Fibroblast of lung (primary cell): ENCODE results near the gene NDUFAF7. TPM values are rescaled to one million over a fixed set of nuclear protein-coding genes. Genes with fewer than 3 reads are reported as not detected.

Experiments used
- DNase-seq, 2 donors: peaks; one replicate each; pipeline versions ENCODE4 v3.0.0 to v3.0.0-alpha.2; 2010; ENCODE audit warnings: low read depth in 2 of 2
- H2AFZ ChIP-seq: 2 replicates; pipeline ENCODE4 v1.5.1; 2012; ENCODE audit warnings: low read length, control low read depth, inconsistent platforms
- H3K27ac ChIP-seq: 2 replicates; pipeline ENCODE4 v1.5.1; 2011; ENCODE audit warnings: low read length, control low read depth; ENCODE audit not compliant: insufficient read depth
- H3K27me3 ChIP-seq: 2 replicates; pipeline ENCODE4 v1.5.1; 2011; ENCODE audit warnings: mild to moderate bottlenecking, low read length; ENCODE audit not compliant: control insufficient read depth, insufficient read depth
- H3K36me3 ChIP-seq: 2 replicates; pipeline ENCODE4 v1.5.1; 2011; ENCODE audit warnings: low read length; ENCODE audit not compliant: control insufficient read depth, insufficient read depth
- H3K4me1 ChIP-seq: 2 replicates; pipeline ENCODE4 v1.5.1; 2011; ENCODE audit warnings: low read length; ENCODE audit not compliant: control insufficient read depth, insufficient read depth; ENCODE audit errors: extremely low read depth
- H3K4me2 ChIP-seq: 2 replicates; pipeline ENCODE4 v1.5.1; 2011; ENCODE audit warnings: low read length, control low read depth; ENCODE audit not compliant: insufficient read depth; ENCODE audit errors: extremely low read depth
- H3K4me3 ChIP-seq, 4 experiments: fragments of 200-600 bp in 1 of 4; sonication (generic) in 1 of 4; replicated peaks in 1 of 4; 2 replicates each; pipeline ENCODE4 v1.5.1; 2011 to 2016; ENCODE audit warnings: low read length in 4 of 4, low read depth in 3 of 4, mild to moderate bottlenecking in 3 of 4, control low read depth in 2 of 4, inconsistent platforms in 1 of 4, mixed read lengths in 1 of 4; ENCODE audit not compliant: insufficient read depth in 1 of 4; ENCODE audit errors: control extremely low read depth in 1 of 4
- H3K79me2 ChIP-seq: 2 replicates; pipeline ENCODE4 v1.5.1; 2012; ENCODE audit warnings: mild to moderate bottlenecking, low read length, inconsistent platforms; ENCODE audit not compliant: control insufficient read depth, insufficient read depth
- H3K9ac ChIP-seq: 2 replicates; pipeline ENCODE4 v1.5.1; 2011; ENCODE audit warnings: mild to moderate bottlenecking, low read length, control low read depth; ENCODE audit not compliant: insufficient read depth
- H3K9me3 ChIP-seq: 2 replicates; pipeline ENCODE4 v1.5.1; 2012; ENCODE audit warnings: low read depth, low read length; ENCODE audit not compliant: control insufficient read depth, insufficient read depth
- H4K20me1 ChIP-seq: 2 replicates; pipeline ENCODE4 v1.5.1; 2011; ENCODE audit warnings: low read length; ENCODE audit not compliant: control insufficient read depth, insufficient read depth; ENCODE audit errors: extremely low read depth
- EZH2 ChIP-seq: IDR thresholded peaks from 2 replicates; pipeline ENCODE4 v1.5.1; 2012; ENCODE audit warnings: low read length, control low read depth, mild to moderate bottlenecking; ENCODE audit errors: missing control alignments
- polyA plus RNA-seq, 2 donors: library from polyadenylated mRNA; depleted of rRNA in 1 of 2; stranded (reverse) in 1 of 2; unstranded in 1 of 2; fragments of >200 nt; gene quantifications; 2 replicates each; pipeline ENCODE4 v1.2.1, GENCODE V29; 2011 to 2012; ENCODE audit warnings: missing spikeins in 1 of 2
- total RNA-seq: library from RNA; depleted of rRNA; stranded (reverse); fragments of >200 nt; gene quantifications from 2 replicates; pipeline ENCODE4 v1.2.1, GENCODE V29; 2014
- TF ChIP-seq, protein P1 (sequence below), 2 donors: IDR thresholded peaks in 1 of 2; conservative IDR thresholded peaks in 1 of 2; 1 replicate in 1 of 2; 2 replicates in 1 of 2; pipeline ENCODE4 v1.5.1; 2011 to 2012; ENCODE audit warnings: low read length in 2 of 2, control low read depth in 1 of 2, inconsistent platforms in 1 of 2, low read depth in 1 of 2, mild to moderate bottlenecking in 1 of 2

Gene NDUFAF7
- total and polyA plus RNA-seq, 2 donors (not counting 1 experiment from before 2014, with no cell fraction given): 16.8 to 18.7 TPM

DNA sequence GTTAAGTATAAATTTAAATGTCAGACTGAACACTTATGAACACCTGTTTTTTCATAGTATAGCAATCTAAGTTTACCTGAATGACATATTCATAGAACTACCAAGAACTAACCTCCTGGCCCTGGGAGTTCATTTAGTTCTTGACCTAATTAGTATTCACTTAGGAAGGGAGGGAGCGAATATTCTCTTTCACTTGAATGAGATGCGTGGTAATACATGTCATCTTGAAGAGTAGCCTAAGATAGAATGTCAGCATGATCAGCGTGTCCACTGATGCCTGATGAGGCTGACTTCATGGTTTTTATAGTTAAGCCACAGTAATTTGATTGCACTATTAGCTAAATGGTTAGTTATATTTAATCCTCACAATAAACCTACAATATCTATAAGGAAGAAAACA, 13.3 kb downstream of the NDUFAF7 start:
- Histone ChIP-seq H3K27me3 (no peaks in the 10 kb centered on the region), H3K4me3 (no peak overlapping the region), H2AFZ (no peak overlapping the region), H3K27ac (no peak overlapping the region), H3K79me2 (no peaks in the 10 kb centered on the region), H4K20me1 (no peaks in the 10 kb centered on the region), H3K9ac (no peak overlapping the region), H3K9me3 (no peaks in the 10 kb centered on the region), H3K36me3 (peaks cover 6% of the 10 kb centered on the region), H3K4me2 (no peak overlapping the region), H3K4me1 (no peaks in the 10 kb centered on the region)
- no peak for DNase-seq
- TF ChIP-seq, protein P1, sequence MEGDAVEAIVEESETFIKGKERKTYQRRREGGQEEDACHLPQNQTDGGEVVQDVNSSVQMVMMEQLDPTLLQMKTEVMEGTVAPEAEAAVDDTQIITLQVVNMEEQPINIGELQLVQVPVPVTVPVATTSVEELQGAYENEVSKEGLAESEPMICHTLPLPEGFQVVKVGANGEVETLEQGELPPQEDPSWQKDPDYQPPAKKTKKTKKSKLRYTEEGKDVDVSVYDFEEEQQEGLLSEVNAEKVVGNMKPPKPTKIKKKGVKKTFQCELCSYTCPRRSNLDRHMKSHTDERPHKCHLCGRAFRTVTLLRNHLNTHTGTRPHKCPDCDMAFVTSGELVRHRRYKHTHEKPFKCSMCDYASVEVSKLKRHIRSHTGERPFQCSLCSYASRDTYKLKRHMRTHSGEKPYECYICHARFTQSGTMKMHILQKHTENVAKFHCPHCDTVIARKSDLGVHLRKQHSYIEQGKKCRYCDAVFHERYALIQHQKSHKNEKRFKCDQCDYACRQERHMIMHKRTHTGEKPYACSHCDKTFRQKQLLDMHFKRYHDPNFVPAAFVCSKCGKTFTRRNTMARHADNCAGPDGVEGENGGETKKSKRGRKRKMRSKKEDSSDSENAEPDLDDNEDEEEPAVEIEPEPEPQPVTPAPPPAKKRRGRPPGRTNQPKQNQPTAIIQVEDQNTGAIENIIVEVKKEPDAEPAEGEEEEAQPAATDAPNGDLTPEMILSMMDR (conservative IDR thresholded peaks at IDR 0.05 in 1 of 2, IDR thresholded peaks at IDR 0.05 in 1 of 2; ENCODE audit: low read depth in 1 of 2, low read length in 2 of 2): no peak

DNA sequence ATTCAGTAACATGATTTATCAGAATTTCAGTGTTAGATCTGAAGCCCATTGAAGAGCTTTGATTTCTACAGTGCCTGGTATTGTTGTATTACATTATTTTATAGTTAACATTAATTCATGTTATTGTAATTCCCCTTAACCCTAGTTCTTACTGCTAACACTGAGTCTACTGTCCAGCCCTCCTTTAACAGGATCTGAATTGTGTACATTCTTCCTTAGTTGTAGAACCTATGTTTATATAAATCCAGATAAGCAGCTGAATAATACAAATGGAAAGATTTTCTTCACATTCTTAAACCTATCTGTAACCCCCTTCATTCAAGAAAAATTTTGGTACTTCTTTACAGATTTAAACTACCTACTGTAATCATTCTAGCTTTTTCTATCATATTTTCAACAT, 14.7 kb downstream of the NDUFAF7 start:
- DNase-seq: no peak
- no peaks in the 10 kb centered on the region for H3K9me3 ChIP-seq
- no peak overlapping the region for H3K9ac ChIP-seq
- no peaks in the 10 kb centered on the region for H4K20me1 ChIP-seq
- peaks cover 4% of the 10 kb centered on the region for H3K36me3 ChIP-seq
- H3K4me1 ChIP-seq: no peaks in the 10 kb centered on the region
- no peak overlapping the region for H3K27ac ChIP-seq
- H3K4me3 ChIP-seq: no peak overlapping the region
- H3K79me2 ChIP-seq: no peaks in the 10 kb centered on the region
- TF ChIP-seq EZH2: no peak
- TF ChIP-seq, protein P1 (conservative IDR thresholded peaks at IDR 0.05 in 1 of 2, IDR thresholded peaks at IDR 0.05 in 1 of 2; ENCODE audit: low read depth in 1 of 2, low read length in 2 of 2): no peak
- no peak overlapping the region for H3K4me2 ChIP-seq
- no peaks in the 10 kb centered on the region for H3K27me3 ChIP-seq
- H2AFZ ChIP-seq: no peak overlapping the region

DNA sequence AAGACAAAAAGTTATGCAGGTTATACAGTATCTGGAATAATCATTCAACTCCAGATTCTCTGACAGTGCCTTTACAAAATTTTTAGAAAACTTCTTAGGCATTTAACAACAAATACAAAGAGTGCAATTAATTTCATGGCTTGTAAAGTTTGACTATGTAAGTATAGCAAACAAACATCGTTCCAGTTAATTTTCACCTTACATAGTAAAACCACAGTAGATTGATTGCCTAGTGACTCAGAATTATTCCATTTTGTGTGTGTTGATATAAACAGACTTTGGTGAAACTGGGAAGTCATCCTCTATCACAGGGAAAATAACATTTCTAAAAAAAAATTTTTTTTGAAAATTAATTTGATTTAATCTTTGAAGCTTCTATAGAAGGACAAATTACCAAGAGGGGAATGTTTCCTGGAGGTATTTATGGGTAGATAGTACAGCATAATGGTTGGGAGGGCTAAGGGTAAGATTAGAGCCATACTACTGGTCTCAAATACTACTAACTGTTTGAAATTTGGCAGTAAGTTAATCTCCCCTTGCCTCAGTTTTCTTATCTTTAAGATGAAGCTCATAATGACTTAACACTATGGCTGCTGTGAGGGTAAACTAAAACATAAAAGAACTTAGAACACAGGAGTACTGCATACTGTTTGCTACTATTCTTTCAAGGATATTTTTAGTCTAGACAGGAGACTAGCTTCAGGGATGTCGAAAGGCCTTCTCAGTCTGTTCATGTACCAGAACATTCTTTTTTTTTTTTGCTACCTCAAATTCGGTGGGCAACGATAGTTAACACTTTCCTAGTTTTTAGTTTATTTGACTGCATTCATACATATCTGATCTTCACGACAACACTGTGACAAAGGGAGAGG, 19.6 kb downstream of the NDUFAF7 start:
- Histone ChIP-seq H3K79me2 (no peaks in the 10 kb centered on the region), H3K9me3 (no peaks in the 10 kb centered on the region), H3K27me3 (no peaks in the 10 kb centered on the region), H3K36me3 (peaks cover 7% of the 10 kb centered on the region), H3K9ac (no peak overlapping the region), H4K20me1 (no peaks in the 10 kb centered on the region), H3K4me2 (no peak overlapping the region), H3K4me3 (no peak overlapping the region), H2AFZ (no peak overlapping the region), H3K4me1 (no peaks in the 10 kb centered on the region), H3K27ac (no peak overlapping the region)
- peak in 1 of 2 donors; percentile 20 for DNase-seq
- TF ChIP-seq EZH2: no peak
- TF ChIP-seq, protein P1 (conservative IDR thresholded peaks at IDR 0.05 in 1 of 2, IDR thresholded peaks at IDR 0.05 in 1 of 2; ENCODE audit: low read depth in 1 of 2, low read length in 2 of 2): no peak
